T-helper 1 cell treated with Interleukin-12 subunit alpha and Interleukin-12 subunit beta and Interleukin-4 antibody, amounts not matched to agents 30 μg/mL and 1 μg/mL, for 36 hours (primary cell): Measurements from ENCODE around the gene BTBD2.

Source experiments
- H3K27ac Mint-ChIP-seq: one replicate; pipeline ENCODE4 v1.8.0; 2021; ENCODE audit warnings: mild to moderate bottlenecking, mixed read lengths
- H3K27me3 Mint-ChIP-seq: one replicate; pipeline ENCODE4 v1.8.0; 2021; ENCODE audit warnings: low read depth, mixed read lengths
- H3K36me3 Mint-ChIP-seq: one replicate; pipeline ENCODE4 v1.8.0; 2021; ENCODE audit warnings: low read depth, mixed read lengths
- H3K4me1 Mint-ChIP-seq: one replicate; pipeline ENCODE4 v1.8.0; 2021; ENCODE audit warnings: low read depth, mixed read lengths
- H3K4me3 Mint-ChIP-seq: one replicate; pipeline ENCODE4 v1.8.0; 2021; ENCODE audit warnings: mild to moderate bottlenecking, moderate library complexity, mixed read lengths
- H3K9me3 Mint-ChIP-seq: one replicate; pipeline ENCODE4 v1.8.0; 2021; ENCODE audit warnings: mixed read lengths

Gene BTBD2

DNA sequence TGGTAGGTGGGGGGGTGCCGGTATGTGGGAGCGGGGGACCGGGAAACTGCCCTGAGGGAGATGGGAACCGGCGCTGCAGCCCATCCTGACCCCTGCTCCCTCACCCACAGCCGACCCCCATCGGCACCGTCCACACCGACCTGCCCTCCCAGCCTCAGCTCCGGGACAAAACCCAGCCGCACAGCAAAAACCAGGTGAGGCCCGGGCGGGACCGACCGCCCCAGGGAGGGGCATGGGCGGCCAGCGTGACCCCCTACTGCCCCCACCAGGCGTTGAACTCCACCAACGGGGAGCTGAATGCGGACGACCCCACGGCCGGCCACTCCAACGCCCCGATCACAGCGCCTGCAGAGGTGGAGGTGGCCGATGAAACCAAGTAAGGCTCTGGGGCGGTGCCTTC, 35.9 kb downstream of the BTBD2 start:
- no peaks in the 10 kb centered on the region for H3K4me1 Mint-ChIP-seq
- H3K36me3 Mint-ChIP-seq, result peaks cover 12% of the 10 kb centered on the region
- H3K27me3 Mint-ChIP-seq, result no peaks in the 10 kb centered on the region
- no peak overlapping the region for H3K4me3 Mint-ChIP-seq
- H3K27ac Mint-ChIP-seq, result no peak overlapping the region
- no peaks in the 10 kb centered on the region for H3K9me3 Mint-ChIP-seq

DNA sequence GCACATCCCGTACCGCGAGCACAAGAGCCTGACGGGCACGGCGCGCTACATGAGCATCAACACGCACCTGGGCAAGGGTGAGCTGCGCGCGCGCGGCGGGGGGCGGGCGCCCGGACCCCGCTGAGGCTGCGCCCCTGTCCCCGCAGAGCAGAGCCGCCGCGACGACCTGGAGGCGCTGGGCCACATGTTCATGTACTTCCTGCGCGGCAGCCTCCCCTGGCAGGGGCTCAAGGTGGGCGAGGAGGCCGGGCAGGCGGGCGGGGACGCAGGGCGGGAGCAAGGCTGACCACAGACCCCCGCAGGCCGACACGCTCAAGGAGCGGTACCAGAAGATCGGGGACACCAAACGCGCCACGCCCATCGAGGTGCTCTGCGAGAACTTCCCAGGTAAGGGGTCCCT, 36.5 kb downstream of the BTBD2 start:
- no peaks in the 10 kb centered on the region for H3K27me3 Mint-ChIP-seq
- no peak overlapping the region for H3K27ac Mint-ChIP-seq
- H3K4me3 Mint-ChIP-seq, result no peak overlapping the region
- no peaks in the 10 kb centered on the region for H3K9me3 Mint-ChIP-seq
- H3K36me3 Mint-ChIP-seq, result peaks cover 12% of the 10 kb centered on the region
- H3K4me1 Mint-ChIP-seq, result no peaks in the 10 kb centered on the region

DNA sequence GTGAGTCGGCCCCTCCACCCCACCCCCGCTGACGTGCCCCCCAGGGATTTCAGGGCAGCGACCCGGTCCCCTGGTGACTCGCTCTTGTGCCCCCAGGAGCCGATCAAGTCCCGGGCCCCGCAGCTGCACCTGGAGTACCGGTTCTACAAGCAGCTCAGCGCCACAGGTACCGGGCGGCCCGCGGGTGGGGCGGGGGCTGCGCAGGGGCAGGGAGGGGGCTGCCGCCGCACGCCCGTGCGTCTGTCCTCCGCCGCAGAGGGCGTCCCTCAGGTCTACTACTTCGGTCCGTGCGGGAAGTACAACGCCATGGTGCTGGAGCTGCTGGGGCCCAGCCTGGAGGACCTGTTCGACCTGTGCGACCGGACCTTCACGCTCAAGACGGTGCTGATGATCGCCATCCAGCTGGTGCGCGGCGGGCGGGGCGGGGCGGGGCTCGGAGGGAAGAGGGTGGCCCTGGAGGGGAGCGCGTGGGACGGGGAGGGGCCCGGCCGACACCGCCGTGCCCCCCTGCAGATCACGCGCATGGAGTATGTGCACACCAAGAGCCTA, 37.1 kb downstream of the BTBD2 start:
- peaks cover 2% of the 10 kb centered on the region for H3K4me1 Mint-ChIP-seq
- no peaks in the 10 kb centered on the region for H3K27me3 Mint-ChIP-seq
- H3K9me3 Mint-ChIP-seq, result no peaks in the 10 kb centered on the region
- H3K36me3 Mint-ChIP-seq, result peaks cover 10% of the 10 kb centered on the region
- H3K27ac Mint-ChIP-seq, result no peak overlapping the region
- no peak overlapping the region for H3K4me3 Mint-ChIP-seq

DNA sequence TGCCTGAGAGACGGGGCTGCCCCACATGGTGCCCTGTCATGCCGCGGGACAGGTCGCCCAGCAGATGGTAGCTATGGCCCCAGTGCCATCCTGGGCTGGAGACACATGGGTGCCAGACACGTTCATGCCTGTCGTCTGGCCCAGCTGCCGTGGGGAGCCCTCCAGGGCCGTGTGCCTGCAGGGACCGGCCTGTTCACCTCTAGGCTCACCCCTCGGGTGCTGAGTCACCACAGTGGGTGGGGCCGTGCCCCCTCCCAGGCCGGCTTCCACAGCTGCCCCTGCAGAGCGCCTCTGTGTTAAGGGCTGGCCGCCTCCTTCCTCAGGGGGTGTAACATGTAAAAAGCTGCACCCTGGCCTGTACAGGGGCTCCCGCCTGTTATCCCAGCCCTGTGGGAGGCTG, 38.4 kb downstream of the BTBD2 start:
- Mint-ChIP-seq H3K36me3 (peaks cover 8% of the 10 kb centered on the region), H3K27me3 (no peaks in the 10 kb centered on the region), H3K9me3 (no peaks in the 10 kb centered on the region), H3K4me3 (no peak overlapping the region), H3K27ac (no peak overlapping the region), H3K4me1 (peaks cover 6% of the 10 kb centered on the region)

DNA sequence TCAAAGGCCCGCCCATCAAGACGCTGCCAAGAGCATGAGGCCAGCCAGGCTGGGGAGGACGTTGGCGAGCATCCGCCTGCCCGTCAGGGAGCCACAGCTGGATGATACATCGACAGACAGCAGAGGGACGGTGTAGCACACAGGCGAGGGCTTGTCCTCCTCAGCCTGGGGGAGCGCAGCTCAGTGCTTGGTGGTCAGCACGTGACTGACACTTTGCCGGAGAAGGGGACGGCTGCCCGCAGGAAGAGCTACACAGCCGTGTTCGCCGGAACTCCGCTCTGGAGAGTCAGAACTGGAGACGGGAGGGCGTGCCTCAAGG, 40.4 kb downstream of the BTBD2 start:
- Mint-ChIP-seq H3K36me3 (no peaks in the 10 kb centered on the region), H3K4me3 (no peak overlapping the region), H3K27ac (no peak overlapping the region), H3K9me3 (no peaks in the 10 kb centered on the region), H3K27me3 (no peaks in the 10 kb centered on the region), H3K4me1 (peaks cover 6% of the 10 kb centered on the region)

DNA sequence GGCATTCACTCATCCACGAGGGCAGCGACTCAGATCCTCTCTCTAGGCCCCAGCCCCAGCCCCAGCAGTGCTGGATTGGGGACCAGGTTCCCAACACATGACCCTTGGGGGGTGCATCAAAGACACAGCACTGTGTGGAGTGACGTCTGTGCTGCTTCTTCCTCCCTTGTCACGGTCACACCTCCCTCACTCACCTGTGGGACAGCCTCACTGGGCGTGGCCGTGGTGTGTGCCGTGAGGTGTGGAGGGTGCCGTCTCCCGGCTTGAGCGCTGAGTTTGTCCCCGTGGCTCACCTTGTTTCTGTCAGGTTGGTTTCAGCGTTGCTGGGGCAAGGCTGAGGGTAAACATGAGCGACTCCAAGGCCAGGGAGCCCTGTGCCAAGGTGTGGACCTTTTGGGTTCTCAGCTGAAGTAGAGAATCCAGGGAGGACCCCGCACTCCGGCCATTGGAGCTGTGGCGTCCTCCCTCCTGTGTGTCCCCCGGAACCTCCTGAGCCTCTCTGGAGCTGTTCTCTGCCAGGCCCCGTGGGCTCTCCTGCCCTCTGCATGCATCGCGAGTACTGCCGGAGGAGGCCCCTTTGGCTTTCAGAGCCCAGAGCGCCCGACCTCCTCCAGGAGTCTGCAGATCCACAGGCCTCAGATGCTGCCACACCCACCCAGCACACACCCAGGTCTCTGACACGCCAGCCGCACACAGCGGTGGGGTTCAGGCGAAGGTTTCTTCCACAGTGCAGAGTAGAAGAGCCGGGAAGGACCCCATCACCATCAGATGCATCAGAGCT, 40.9 kb downstream of the BTBD2 start:
- Mint-ChIP-seq H3K4me1 (peaks cover 6% of the 10 kb centered on the region), H3K36me3 (peaks cover under 1% of the 10 kb centered on the region), H3K4me3 (no peak overlapping the region), H3K27ac (no peak overlapping the region), H3K9me3 (no peaks in the 10 kb centered on the region), H3K27me3 (no peaks in the 10 kb centered on the region)

DNA sequence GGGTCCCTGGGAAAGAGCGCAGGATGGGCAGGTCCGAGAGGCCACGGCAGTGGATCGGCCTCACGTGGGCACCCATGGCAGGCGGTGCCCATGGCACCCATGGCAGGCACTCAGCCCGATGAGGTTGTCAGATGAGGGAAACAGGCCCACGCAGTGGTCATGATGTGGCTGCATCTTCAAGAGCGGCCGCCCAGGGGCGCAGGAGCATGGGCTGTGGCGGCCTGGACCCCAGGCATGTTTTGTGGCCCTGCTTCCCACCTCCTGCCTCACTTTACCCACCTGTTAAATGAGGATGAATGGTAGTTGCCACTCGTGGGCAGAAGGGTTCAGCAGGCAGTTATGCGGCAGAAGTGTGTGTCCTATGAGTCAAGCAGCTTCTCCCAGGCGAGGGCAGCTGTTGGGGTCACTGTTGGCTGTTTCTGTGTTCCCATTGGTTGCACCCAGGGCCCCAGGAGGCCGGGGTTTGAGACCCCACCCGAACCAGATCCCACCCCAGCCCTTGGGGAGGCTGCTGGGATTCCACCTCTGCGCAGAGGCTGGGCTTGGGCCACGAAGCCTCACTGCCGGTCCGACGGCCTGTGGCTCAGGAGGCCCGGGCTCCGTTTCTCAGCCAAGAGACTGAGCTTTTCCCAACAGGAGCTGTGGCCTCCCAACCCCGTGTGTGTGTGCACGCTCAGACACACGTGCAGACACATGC, 44.6 kb downstream of the BTBD2 start:
- Mint-ChIP-seq H3K27ac (no peak overlapping the region), H3K4me1 (peaks cover 18% of the 10 kb centered on the region), H3K9me3 (no peaks in the 10 kb centered on the region), H3K27me3 (no peaks in the 10 kb centered on the region), H3K36me3 (peaks cover 4% of the 10 kb centered on the region), H3K4me3 (no peak overlapping the region)

DNA sequence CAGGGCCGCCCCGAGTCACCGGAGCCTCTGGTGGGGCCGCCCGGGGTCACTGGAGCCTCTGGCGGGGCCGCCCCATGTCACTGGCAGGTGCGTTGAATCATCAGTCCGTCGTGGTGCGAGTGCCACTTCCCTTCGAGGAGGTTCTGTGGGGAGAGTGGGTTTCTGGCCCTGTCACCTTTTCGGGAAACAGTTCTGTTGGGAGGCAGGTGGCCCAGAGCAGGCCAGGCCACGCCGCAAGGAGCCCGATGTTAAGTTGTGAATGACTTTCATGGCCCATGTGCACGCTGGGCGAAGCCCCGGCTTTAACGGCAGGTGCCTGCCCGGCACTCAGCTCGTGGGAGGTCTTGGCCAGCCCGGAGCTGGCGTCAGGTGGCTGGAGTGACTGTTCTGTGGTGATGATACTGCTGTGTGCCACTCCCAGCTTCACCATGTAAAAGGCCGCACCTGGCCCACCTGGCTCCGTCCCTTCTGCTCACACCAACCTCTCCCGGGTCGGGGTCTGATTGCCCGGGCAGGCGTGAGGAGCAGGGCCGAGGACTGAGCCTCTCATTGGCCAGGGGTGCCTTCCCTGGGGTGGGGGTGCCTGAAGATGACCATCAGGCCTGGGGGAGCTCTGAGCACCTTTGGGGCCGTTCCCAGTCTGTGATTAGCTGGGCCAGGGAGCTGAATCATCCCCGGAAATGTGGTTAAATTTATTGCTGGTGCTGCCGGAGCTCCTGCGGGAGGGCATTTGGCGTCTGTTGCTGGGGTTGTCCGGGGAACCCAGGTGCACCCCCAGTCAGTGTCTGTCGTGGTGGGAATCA, 45.3 kb downstream of the BTBD2 start:
- Mint-ChIP-seq H3K9me3 (no peaks in the 10 kb centered on the region), H3K36me3 (peaks cover 5% of the 10 kb centered on the region), H3K27me3 (no peaks in the 10 kb centered on the region), H3K4me1 (peaks cover 19% of the 10 kb centered on the region), H3K27ac (no peak overlapping the region), H3K4me3 (no peak overlapping the region)

DNA sequence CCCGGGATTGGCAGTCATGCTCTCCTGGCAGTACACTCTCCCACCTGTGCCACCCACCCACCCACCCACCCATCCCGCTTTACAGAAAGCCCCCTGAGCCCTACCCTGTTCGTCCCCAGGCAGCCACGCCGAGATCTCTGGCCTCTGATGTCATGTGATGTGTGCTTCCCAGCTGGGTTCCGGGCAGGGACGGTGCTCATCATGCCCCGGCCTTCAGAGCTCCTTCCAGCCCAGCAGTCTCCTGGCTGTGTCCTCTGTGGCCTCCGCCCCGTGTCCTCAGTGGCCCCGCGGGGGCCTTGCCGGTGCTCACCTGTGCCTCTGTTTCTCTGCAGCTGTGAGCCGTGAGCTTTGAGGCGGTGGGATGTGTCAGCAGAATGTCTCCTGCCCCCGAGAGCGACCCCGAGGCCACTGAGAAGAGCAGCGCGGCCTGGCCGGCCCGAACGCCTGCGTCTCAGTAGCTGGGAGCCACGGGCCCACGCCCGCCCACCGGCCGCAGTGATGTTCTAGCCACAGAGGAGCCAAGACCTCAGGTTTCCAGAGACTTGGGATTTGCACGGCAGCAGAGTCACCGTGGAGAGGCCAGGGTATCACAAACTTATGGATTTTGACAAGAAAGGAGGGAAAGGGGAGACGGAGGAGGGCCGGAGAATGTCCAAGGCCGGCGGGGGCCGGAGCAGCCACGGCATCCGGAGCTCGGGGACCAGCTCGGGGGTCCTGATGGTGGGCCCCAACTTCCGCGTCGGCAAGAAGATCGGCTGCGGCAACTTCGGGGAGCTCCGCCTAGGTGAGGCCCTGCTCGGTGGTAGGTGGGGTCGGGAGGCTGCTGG, 46.1 kb downstream of the BTBD2 start:
- Mint-ChIP-seq H3K27me3 (no peaks in the 10 kb centered on the region), H3K4me3 (no peak overlapping the region), H3K36me3 (peaks cover 5% of the 10 kb centered on the region), H3K4me1 (peaks cover 19% of the 10 kb centered on the region), H3K27ac (peak overlapping the region; percentile 49), H3K9me3 (no peaks in the 10 kb centered on the region)

DNA sequence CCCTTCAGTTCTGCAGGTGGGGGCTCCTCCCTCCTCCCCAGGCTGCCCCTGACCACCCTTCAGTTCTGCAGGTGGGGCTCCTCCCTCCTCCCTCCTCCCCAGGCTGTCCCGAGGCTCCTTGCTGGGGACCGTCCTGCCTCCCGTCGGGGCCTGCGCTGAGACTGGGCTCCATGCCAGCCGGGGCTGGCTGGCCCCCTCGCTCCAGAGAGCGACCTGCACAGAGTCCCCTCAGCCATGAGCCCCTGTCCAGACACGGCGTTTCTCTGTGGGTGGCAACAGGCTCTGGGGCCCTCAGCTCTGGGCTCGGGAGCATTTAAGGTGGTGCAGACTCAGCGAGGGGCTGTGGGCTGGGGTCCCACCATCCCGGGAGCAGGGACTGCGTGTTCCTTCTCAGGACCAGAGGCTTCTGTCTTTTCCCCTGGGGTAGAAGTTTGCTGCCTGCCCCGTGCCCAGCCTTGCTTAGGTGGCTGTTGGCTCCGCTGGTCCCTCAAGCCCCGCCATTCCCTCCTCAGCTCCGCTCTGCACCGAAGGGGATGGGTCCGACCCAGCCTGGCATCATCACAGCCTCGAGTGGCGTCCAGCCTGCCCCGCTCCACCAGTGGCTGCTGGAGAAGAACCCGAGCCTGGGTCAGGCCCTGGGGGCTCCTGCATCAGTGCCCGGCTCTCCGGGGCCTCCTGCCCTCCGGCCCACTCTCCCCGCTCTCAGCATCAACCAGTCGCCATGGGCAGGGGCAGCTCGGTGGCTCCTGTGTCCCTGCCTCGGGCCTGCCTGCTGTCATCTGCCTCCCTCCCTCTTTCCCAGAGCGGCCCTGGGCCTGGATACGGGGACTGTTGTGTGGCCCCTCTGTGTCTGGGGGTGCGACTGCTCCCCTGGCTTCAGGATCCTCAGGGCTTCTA, 47.0 kb downstream of the BTBD2 start:
- peaks cover 18% of the 10 kb centered on the region for H3K4me1 Mint-ChIP-seq
- peaks cover 5% of the 10 kb centered on the region for H3K36me3 Mint-ChIP-seq
- H3K9me3 Mint-ChIP-seq, result no peaks in the 10 kb centered on the region
- no peaks in the 10 kb centered on the region for H3K27me3 Mint-ChIP-seq
- H3K27ac Mint-ChIP-seq, result no peak overlapping the region
- no peak overlapping the region for H3K4me3 Mint-ChIP-seq

DNA sequence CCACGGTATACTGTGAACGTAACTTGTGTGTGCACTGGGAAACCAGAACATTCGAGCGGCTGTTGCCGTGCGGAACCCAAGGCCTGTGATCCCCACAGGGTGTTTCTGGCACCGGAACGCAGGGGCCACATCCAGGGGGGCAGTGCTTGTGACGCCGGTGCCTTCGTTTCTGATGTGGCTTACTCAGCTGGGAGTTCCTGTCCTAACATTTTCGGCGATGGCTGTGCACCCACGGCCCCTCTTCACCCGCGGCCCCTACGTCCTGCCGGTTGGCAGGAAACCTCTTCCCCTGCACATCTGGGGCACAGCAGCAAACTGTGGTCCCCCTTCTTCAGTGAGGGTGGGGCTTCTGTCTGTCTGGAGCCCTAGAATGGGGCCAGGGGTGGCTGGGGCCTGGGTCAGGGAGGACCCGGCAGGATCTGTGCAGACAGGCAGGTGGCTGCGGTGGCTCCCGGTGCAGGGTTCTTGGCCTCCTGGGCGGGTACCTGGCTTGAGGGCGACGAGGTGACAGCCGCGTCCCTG, 48.4 kb downstream of the BTBD2 start:
- Mint-ChIP-seq H3K4me1 (peaks cover 13% of the 10 kb centered on the region), H3K4me3 (no peak overlapping the region), H3K27ac (no peak overlapping the region), H3K27me3 (no peaks in the 10 kb centered on the region), H3K36me3 (peaks cover 7% of the 10 kb centered on the region), H3K9me3 (no peaks in the 10 kb centered on the region)

DNA sequence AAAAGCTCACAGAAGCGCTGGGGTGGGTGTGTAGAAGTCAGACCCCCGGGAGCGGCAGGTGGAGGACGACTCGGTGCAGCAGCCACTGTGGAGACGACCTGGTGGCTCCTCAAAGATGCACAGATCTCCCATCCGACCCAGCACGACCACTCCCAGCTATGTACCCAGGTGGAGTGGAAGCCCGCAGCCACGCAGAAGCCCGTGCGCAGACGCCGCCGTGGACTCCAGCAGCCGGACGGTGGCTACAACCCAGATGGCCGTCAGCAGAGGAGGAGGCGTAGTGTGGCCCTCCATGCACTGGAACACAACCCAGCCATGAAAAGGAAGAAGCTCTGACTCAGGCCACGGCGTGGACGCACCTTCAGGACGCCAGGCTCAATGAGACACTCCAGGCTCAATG, 52.8 kb downstream of the BTBD2 start:
- Mint-ChIP-seq H3K9me3 (no peaks in the 10 kb centered on the region), H3K27me3 (no peaks in the 10 kb centered on the region), H3K4me3 (no peak overlapping the region), H3K36me3 (peaks cover 5% of the 10 kb centered on the region), H3K4me1 (peaks cover 13% of the 10 kb centered on the region), H3K27ac (no peak overlapping the region)
